MV-4-11 (cell line): ENCODE data around the gene CEP164.
"Not testable (repeated sequence)": the region's sequence is repeated elsewhere in the genome, so short reads cannot be mapped to it uniquely, and the experiment has no call there.

Experiments used
- DNase-seq: peaks from one replicate; lab custom pipeline; 2025; lab: John Stamatoyannopoulos, UW

CEP164 gene

DNA sequence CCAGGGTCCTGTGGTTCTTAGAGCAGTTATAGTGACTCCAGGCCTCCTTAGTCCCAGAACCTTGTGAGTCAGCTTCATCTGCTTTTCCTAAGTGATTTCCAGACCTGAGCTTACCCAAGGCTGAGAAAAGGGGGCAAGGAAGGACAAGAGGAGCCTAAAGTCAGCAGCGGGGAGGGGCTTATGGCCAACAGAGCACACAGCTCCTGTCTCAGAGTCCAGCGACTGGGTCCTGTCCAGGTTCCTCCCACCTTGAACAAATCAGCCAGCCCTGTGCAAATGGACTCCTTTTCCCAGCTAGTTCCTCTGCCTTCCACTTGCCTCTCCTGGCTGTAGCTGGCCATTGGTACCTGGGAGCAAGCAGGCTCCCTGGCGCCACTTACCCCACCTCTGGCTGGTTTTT lies 22.5 kb upstream of the CEP164 start:
- no peak for DNase-seq

DNA sequence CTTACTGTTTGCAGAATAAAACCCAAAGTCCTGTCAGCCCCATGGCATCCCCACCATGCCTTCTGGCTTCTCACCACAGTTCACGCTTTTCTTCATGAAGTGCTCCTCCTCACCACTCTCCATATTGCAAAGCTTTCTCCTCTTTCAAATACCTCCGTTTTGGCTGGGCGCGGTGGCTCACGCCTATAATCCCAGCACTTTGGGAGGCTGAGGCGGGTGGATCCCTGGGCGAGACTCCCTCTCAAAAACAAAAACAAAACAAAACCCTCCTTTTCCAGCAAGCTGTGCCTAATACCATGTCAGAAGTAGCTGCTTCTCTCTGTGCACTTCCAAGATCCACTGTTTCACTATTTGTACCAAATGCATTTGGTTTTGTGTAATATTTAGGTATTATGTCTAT lies 18.3 kb upstream of the CEP164 start:
- DNase-seq: no peak

DNA sequence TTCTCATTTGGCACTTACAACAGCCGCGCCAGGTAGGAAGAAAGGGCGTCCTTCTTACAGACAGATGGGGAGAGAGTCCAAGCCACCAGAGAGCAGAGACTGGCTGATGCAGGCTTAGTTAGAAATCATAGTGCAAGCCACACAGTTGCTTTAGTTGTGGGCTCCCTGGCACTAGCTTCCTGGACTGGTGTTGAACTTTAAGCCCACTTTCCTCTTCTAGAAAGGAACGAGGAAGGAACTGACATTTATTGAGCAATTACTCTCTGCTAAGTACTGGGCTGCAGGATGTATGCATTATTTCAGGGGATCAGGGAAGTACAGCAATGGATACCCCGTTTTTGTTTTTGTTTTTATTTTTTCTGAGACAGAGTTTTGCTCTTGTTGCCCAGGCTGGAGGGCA lies 14.6 kb upstream of the CEP164 start:
- DNase-seq: peak; percentile 90

DNA sequence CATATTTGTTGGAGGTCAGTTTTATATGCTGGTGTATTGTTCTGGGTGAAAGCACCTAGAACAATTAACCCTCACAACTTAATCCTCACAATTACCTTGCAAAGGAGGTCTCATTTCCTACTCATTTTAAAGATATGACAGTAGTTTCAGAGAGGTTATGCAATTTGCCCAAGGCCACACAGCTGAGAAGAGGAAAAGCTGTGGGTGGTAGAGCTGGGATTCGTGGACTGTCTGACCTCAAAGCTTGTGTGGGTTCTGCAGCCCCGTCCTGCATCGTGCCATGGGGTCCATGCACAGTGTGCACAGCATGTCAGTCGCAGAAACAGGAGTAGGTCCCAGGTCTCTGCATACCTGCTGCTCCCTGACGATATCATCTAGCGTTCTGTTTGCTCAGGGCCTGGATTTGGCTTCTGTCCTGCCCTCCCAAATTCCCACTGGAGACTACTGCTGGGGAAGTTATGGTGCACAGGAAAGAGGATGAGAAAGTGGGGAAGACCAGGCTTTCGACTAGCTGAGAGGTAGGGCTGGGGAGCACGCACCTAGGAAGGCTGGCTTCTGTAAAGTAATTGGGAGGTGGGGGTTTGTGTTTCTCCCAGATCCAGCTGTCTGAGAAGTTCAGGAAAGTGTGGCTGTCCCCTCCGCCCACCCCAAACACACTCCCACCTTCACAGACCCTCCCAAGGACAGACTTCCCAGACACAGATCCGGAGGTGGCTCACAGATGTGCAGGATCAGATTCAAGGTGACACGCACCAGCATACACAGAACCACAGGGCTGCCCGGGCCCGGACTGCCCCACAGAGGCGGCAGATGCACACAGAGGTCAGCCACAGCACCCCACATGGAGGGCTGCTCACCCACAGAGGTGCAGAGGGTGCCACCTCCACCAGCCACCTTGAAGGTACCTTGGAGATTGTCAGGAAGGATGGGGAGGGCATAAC lies 13.6 kb upstream of the CEP164 start:
- DNase-seq: peak; percentile 35

DNA sequence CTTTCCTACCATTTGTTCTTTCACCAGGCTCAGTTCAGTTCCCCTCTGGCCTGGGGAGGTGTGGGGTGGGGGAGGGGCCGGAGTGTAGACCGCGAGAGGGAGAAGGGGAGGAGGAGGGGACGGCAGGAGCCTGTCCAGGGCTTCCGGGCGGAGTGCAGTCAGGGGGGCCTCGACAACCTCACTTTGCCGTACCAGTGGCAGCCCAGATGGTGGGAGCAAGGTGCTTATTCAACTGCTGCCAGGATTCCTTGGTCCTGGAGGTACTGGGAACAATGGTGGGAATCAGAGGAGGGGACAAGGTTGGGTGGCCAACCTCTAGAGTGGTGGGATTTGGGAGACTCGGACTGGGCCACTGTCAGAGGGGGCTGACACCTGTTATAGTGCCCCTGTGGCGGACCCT lies 12.8 kb upstream of the CEP164 start:
- no peak for DNase-seq

DNA sequence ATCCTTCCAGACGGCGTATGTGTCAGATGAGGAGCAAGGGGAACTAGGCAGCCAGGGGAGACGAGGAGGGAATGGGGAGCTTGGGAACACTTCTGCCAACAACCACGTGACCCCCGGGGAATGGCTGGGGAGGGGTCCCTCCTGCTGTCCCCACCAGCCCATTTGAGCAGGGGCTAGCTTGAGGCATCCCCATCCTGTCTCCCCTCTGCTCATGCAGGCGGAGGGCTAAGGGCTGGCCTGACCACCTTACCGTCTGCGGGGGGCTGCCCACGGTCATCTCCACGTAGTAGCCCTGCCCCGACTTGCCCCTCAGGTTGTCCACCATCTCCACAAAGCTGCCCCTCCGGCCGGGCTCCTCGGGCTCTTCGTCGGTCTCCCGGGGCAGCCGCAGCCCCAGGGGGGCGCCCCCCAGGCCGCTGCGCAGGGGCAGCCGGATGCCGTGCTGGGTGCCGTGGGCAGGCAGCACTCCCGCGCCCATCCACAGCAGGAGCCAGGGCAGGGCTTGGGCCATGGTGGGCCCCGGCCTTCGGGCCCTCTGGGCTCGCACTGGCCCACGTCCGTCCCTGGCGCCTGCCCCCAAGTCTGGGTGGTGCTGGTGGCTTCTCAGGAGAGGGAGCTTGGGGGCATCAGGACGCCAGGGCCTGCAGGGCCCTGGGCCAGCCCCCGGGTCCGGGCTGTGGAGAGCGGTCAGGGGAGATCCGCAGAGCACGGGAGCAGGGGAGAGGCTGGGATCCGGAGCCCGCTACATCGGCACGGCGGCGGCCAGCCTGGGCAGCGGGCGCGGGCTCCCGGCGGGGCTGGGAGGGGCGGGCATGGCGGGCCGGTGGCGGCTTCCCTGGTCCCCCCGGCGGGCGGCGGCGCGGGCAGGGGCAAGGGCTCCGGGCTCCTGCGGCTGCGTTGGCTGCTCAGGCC lies 12.1 kb upstream of the CEP164 start:
- DNase-seq: no peak

DNA sequence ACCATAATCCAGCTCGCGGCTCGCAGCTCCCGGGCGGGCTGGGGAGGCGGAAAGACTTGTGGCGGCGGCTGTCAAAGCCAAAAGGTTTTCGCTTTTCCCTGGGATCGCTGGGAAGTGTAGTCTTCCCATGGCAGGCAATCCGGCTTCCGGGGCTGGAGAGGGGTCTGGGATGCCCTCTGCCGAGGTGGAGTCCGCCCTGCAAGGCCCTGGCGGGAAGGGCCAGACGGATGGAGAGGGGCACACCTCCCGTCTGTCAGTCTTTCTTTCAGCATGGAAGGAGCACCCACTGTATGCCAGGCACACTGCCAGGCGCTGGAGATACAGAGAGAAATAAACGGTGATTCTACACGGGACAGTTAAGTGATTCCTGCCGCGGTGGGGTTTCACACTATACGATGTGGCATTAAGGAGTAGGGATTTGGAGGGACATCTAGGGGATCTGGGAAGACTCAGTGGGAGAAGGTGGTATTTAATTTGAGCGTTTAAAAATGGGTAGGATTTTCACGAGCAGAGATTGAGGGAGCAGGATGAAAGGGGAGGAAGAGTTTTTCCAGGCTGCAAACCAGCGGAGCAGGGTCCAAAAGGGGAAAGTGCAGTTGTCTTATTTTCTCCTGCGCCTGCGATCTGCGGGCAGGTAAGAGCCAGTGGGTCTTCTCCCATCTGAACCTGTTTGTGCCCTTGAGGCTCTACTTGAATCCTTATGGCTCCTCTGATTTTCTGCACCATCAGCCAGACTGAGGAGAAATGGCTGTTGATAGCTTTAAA lies 11.3 kb upstream of the CEP164 start, which contains the start of gene BACE1:
Gene BACE1 (minus strand): TSS at position 60 of the 765 bp plus-strand sequence. CDS start 461 bp downstream, outside the sequence.
- peak; percentile 70 for DNase-seq

DNA sequence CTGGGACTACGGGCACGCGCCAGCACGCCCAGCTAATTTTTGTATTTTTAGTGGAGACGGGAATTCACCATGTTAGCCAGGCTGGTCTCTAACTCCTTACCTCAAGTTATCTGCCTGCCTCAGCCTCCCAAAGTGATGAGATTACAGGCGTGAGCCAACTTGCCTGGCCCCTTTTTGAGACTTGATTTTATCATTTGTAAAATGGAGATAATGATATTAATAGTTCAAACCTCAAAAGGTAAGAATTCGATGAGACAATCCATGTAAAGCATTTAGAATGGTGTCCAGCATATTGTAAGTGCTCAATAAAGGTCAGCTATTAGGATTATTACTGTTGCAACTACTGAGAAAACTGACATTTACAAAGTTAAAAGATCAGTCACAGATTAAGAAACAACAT lies 8.9 kb upstream of the CEP164 start:
- DNase-seq: no peak

DNA sequence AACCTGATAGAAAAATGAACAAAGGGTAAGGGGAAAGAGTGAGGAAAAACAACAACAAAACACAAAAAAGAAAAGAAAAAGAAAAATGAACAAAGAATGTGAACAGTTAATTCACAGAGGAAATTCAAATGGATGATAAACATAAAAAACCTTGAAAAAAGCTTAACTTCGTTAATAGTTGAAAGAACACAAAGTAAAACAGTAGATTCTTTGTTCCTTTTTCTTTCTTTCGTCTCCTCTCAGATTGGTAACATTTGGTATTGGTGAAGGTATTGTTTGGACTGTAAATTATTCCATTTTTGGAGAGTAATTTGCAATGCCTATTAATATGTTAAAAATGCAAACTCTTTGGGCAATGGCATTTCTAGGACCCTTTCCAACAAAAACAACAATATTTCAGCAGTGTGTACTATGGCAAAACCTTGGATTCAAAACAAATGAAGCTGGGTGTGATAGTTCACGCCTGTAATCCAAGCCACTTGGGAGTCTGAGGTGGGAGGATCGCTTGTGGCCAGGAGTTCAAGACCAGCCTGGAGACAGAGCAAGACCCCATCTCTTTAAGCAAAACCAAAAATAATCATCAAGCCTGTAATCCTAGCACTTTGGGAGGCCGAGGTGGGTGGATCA lies 8.3 kb upstream of the CEP164 start:
- DNase-seq: no peak

DNA sequence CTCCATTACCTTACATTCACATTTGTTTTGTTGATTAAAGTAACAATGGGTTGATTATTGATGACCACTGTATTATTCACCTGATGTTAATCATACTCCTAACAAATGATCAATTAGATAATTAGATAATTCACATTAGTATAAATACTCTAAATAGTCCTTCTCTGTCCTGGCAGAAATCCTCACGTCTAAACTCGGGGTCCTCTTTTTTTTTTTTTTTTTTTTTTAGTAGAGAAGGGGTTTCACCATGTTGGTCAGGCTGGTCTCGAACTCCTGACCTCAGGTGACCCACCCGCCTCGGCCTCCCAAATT lies 443 bp upstream of the CEP164 start:
- DNase-seq: not testable (repeated sequence)

DNA sequence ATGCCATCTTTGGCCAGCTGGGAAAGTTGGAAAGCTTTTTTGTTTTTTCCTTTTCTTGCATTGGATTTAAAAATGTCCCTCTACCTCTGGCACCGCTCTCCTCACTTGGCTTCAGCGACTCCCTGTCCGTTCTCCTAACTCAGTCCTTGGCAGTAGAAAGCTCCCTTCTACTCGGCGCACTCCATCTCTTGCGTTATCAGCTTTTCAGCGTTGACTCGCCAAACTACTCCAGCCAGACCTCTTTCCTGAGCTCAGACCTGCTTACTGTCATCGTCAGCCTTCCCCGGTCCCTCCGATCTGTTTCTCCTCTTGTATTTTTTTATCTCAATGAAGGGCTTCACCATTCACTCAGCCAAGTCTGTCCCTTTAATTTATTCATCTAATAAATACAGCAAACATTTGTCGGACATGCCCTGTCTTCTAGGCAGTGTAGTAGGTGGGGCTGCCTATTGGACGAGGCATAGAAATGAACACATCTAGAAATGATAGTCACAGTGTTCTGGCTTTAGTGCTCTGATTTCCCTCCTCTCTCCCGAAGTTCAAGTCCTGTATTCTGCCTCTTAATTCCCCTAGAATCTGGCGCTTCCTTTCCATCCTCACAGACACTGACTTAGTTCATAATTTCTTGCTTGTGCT lies 839 bp downstream of the CEP164 start:
- DNase-seq: peak; percentile 28

DNA sequence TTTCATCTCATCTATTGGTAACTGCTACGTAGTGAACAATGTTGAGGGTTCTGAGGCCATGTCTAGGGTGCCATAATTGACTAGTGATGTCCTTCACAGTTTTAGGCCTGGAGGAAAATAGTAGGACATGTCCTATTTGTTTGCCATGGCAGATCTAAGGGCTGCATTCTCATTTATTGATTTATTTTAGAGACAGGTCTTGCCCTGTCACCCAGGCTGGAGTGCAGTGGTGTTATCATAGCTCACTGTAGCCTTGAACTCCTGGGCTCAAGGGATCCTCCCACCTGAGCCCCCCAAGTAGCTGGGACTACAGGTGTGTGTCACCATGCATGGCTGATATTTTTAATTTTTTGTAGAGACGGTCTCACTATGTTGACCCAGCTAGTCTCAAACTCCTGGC lies 5.2 kb downstream of the CEP164 start:
- DNase-seq: no peak

DNA sequence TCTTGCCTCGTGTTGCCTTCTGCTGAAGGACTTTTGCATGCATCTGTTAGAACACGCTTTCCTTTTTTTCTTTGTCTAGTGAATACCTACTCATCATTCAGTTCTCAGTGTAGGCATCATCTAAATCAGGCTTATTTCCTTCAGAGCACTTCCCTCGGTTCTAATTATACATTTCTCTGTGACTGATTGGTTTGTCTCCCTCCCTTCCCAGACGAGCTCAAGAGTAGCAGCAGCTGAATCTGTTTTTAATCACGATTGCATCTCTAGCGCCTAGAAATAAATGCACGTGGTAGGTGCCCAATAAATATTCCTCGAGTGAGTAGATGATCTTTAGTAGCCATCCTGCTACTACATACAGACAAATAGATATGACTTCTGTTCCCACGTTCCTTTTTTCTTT lies 6.3 kb downstream of the CEP164 start:
- DNase-seq: no peak

DNA sequence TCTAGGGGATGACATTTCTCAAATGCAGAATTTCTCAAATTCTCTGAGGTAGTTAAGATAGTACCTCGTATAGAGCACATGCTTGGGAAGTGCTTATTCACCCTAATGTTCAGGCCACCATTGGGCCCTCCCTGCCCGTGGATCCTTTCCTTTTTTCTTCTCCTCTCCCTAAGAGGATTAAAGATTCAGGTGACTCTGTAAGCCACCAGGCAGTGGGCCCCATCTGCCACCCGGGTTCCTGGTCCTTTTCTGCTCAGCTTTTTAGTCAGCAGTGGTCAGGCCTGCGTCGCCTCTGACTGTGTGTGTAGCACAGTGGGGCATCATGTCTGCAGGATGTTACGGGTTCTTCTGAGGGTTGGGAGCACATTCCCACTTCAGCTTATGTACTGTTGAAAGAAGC lies 7.2 kb downstream of the CEP164 start:
- DNase-seq: no peak

DNA sequence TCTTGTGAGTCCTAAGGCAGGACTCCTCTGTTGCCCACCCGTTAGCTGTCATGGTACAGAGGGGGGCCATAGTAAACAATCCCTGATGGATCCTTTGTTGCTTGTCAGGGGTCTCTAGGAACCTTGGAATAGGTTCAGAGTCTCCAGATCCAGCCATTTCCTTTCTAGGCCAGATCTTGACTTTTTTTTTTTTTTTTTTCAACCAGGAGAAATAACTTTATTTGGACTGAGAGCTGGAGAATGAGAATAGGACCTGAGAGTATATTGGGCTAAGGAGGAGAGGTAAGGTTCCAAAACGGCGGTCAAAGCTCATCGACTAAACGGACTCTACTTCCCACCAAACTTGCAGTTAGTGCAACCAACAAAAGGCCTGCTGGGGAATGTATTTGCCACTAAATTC lies 7.7 kb downstream of the CEP164 start:
- DNase-seq: no peak

DNA sequence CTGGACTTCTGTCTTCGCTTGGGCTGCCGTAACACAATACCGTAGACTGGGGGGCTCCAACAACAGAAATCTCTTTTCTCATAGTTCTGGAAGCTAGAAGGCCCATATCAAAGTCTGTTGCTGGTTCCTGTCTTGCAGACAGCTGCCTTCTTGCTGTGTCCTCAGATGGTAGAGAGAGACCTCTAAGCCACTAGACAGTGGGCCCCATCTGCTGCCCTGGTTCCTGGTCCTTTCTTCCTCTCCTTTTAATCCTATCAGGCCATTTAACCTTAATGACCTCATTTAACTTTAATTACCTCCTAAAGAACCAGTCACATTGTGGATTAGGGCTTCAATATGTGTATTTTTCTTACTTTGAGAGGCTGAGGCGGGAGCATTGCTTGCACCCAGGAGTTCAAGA lies 9.4 kb downstream of the CEP164 start:
- no peak for DNase-seq

DNA sequence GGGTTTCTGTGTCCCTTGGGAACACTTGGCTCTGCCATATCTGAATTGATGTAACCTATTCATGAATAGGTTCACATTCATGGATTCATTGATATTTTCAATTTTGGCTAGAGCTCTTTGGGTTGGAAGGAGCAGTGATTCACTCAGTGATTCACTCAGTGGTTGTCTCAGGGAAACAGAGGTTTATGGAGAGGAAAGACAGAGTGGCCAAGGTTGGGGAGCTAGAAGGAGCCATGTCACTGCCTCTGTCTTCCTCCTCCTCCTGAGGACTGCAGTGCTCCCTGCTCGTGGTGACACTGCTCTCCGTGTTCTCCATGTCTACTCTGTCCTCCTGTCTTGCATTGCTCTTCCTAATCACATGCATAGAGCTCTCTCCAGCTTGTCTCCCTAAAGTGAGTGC lies 17.4 kb downstream of the CEP164 start:
- no peak for DNase-seq

DNA sequence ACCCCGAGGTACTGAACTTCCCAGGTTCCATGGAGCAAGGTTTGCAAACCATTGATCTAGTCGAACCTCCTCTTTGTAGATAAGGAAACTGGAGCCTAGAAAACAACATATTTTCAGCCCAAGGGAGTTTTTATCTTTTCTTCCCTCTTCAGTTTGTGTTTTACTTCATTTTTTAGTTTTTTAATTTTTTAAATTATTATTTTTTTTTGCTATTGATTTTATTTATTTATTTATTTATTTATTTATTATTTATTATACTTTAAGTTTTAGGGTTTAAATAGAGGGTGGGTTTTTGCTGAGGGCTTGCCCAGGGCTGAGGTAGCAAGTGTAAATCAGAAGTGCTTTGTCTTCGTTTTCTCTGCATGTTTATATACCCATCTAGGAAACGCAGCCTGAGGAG lies 26.9 kb downstream of the CEP164 start:
- no peak for DNase-seq

DNA sequence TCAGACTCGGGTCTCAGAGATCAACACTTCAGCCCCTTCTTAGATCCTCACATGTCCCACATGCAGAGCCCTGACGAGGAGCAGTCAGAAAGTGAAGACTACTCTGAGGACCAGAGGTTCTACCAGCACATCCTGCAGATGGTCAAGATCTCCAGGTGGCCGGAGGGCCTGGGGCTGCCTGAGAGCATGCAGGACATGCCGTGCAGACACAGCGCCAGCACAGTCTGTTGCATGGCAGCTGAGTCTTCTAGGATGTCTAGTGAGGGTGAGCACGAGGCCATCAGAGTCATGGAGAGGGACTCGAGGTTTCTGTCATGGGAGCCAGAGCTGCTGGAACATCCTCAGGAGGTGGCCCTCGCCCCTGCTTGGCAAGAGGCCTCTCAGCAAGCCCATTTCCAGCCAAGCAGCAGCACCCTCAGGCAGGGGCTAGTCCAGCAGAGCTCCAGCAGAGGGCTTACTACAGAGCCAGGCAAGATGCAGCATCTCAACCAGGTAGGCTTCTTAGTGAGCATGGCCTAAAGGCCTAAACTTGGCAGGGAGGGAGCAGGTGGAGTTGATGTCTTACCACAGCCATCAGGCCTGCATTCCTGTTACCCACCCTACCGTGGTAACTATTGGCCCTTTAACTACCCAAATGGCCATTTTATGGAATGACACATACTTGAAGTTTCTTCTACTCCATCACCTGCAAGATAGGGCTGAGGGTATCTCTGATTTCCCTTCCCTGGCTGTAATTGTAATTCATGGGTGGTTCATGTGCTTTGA lies 28.7 kb downstream of the CEP164 start:
- DNase-seq: no peak

DNA sequence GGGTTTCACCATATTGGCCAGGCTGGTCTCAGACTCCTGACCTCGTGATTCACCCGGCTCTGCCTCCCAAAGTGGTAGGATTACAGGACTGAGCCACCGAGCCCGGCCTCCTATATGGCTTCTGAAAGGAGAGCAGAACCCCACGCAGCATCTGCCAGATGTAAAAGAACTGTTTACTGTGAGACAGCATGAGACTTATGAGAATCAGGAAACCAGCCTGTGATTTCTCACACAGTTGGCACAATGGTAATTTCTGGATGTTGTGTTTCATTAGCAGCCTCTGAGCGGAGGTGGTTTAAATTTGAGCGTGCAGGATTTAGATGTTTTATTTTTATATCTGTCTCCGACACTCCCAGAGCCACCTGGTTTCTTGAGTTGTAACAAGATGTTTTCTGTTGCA lies 33.8 kb downstream of the CEP164 start:
- no peak for DNase-seq

DNA sequence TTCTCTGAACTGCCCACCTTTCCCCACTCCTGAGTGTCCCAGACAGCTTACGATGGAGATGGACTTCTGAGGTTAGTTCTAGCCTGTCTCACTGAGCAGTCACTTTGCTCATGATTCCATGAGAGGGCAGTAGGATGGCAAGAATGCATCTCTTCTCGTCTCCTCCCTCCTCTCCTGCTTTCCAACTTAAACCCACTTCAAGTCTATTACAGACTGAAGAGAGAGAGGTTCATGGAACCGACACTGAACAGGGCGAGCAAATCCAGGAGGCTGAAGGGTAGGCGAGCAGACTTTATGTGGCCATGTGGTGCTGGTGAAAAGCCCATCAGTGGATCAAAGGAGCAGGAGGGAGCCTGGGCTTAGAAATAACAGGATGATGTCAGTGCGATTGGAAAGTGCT lies 38.6 kb downstream of the CEP164 start:
- no peak for DNase-seq
